A549 (cell line): ENCODE data around the gene ELF2. TPM values are rescaled to one million over a fixed set of nuclear protein-coding genes. Genes with fewer than 3 reads are reported as not detected.

Experiments
- ATAC-seq, 2 experiments: fragments of 200-7000 bp in 1 of 2; fragments of >200 bp in 1 of 2; cut with Nextera tagmentation in 1 of 2; cut with Tn5 transposase in 1 of 2; 3 replicates each; pipeline versions ENCODE4 v1.8.0 to v1.9.1; 2018 to 2020; ENCODE audit warnings: mild to moderate bottlenecking in 1 of 2, moderate library complexity in 1 of 2
- CTCF ChIA-PET: fragments of 300-600 bp; sonication (Branson Sonifier 250); formaldehyde crosslinking; extraction: SDS; loops from one replicate; lab custom pipeline; 2021; ENCODE audit warnings: antibody characterized with exemption, inconsistent platforms; lab: Yijun Ruan, JAX
- POLR2A ChIA-PET: fragments of 350-600 bp; formaldehyde crosslinking; extraction: SDS; loops from one replicate; lab custom pipeline; 2021; ENCODE audit warnings: antibody characterized with exemption, inconsistent platforms; lab: Yijun Ruan, JAX
- DNase-seq, 2 experiments: peaks; one replicate each; pipeline versions ENCODE4 v3.0.0 to v3.0.0-alpha.2; 2011 to 2016; ENCODE audit warnings: low read depth in 1 of 2, low spot score in 1 of 2
- FAIRE-seq: peaks from 2 replicates; lab custom pipeline; 2011; peaks lifted over from hg19 to GRCh38; lab: Jason Lieb, UNC
- H3K27ac ChIP-seq, 2 experiments: fragments of >200 bp; sonication (Bioruptor Twin); formaldehyde crosslinking; 3 replicates each; pipeline ENCODE4 v1.5.1; 2016 to 2017
- H3K4me1 ChIP-seq: fragments of >200 bp; sonication (Bioruptor Twin); formaldehyde crosslinking; 3 replicates; pipeline ENCODE4 v1.6.1; 2016
- H3K4me2 ChIP-seq: fragments of >200 bp; sonication (Bioruptor Twin); formaldehyde crosslinking; 3 replicates; pipeline ENCODE4 v1.6.1; 2016
- H3K4me3 ChIP-seq: fragments of >200 bp; sonication (Bioruptor Twin); formaldehyde crosslinking; 3 replicates; pipeline ENCODE4 v1.5.1; 2016
- H3K9me3 ChIP-seq: fragments of >200 bp; sonication (Bioruptor Twin); formaldehyde crosslinking; 3 replicates; pipeline ENCODE4 v1.6.1; 2016
- ATOH8 ChIP-seq: fragments of 250-450 bp; sonication (Bioruptor Pico); IDR thresholded peaks from 2 replicates; pipeline ENCODE4 v1.5.0; 2020; ENCODE audit warnings: low read depth, mild to moderate bottlenecking, moderate library complexity
- BHLHE40 ChIP-seq: IDR thresholded peaks from 2 replicates; pipeline ENCODE4 v1.6.1; 2012; ENCODE audit warnings: low read depth, low read length, inconsistent platforms
- CEBPB ChIP-seq, 2 experiments: fragments of >200 bp in 1 of 2; sonication (Bioruptor Twin) in 1 of 2; formaldehyde crosslinking in 1 of 2; IDR thresholded peaks; 2 replicates each; pipeline ENCODE4 v1.6.1; 2012 to 2016
- CHD2 ChIP-seq: fragments of 150-350 bp; IDR thresholded peaks from 2 replicates; pipeline ENCODE4 v1.6.1; 2014; ENCODE audit warnings: low read length; ENCODE audit not compliant: partially characterized antibody
- EHF ChIP-seq: fragments of 250-450 bp; sonication (Bioruptor Pico); IDR thresholded peaks from 2 replicates; pipeline ENCODE4 v1.5.0; 2020; ENCODE audit warnings: mild to moderate bottlenecking
- EHMT2 ChIP-seq: fragments of 200-600 bp; sonication (generic); IDR thresholded peaks from 2 replicates; pipeline ENCODE4 v1.6.1; 2016; ENCODE audit warnings: antibody characterized with exemption, low read depth, mild to moderate bottlenecking, moderate library complexity
- ELK1 ChIP-seq: fragments of 150-350 bp; IDR thresholded peaks from 2 replicates; pipeline ENCODE4 v1.6.1; 2014; ENCODE audit warnings: low read depth, mild to moderate bottlenecking, low read length
- EP300 ChIP-seq, 2 experiments: fragments of >200 bp; sonication (Bioruptor Twin); formaldehyde crosslinking; IDR thresholded peaks; 2 replicates in 1 of 2; 3 replicates in 1 of 2; pipeline ENCODE4 v1.6.1; 2016 to 2017
- ESRRA ChIP-seq: fragments of 150-350 bp; IDR thresholded peaks from 2 replicates; pipeline ENCODE4 v1.6.1; 2014; ENCODE audit warnings: mild to moderate bottlenecking, low read length, borderline replicate concordance
- FOSB ChIP-seq: fragments of 250-450 bp; sonication (Bioruptor Pico); IDR thresholded peaks from 2 replicates; pipeline ENCODE4 v1.5.0; 2020; ENCODE audit warnings: mild to moderate bottlenecking, moderate library complexity
- HDAC2 ChIP-seq: fragments of 200-600 bp; sonication (generic); IDR thresholded peaks from 2 replicates; pipeline ENCODE4 v1.6.1; 2016
- HMGXB4 ChIP-seq: fragments of 250-450 bp; sonication (Bioruptor Pico); IDR thresholded peaks from 2 replicates; pipeline ENCODE4 v1.5.0; 2021; ENCODE audit warnings: mild to moderate bottlenecking, moderate library complexity, borderline replicate concordance
- HOXA7 ChIP-seq: fragments of 250-450 bp; sonication (Bioruptor Pico); IDR thresholded peaks from 2 replicates; pipeline ENCODE4 v1.5.0; 2020; ENCODE audit warnings: mild to moderate bottlenecking, moderate library complexity
- HOXB13 ChIP-seq: fragments of 250-450 bp; sonication (Bioruptor Pico); IDR thresholded peaks from 2 replicates; pipeline ENCODE4 v1.5.0; 2020; ENCODE audit warnings: low read depth, mild to moderate bottlenecking, moderate library complexity
- JUN ChIP-seq, 2 experiments: fragments of >200 bp; sonication (Bioruptor Twin); formaldehyde crosslinking; IDR thresholded peaks; 2 replicates in 1 of 2; 3 replicates in 1 of 2; pipeline ENCODE4 v1.6.1; 2016 to 2017
- KDM5A ChIP-seq: fragments of 200-600 bp; sonication (generic); IDR thresholded peaks from 2 replicates; pipeline ENCODE4 v1.6.1; 2016; ENCODE audit warnings: antibody characterized with exemption, mild to moderate bottlenecking
- POLR2A ChIP-seq: IDR thresholded peaks from 2 replicates; pipeline ENCODE4 v1.6.1; 2012; ENCODE audit warnings: mild to moderate bottlenecking, low read length
- RAD21 ChIP-seq, 2 experiments: fragments of >200 bp in 1 of 2; sonication (Bioruptor Twin) in 1 of 2; formaldehyde crosslinking in 1 of 2; IDR thresholded peaks in 1 of 2; conservative IDR thresholded peaks in 1 of 2; 2 replicates in 1 of 2; 3 replicates in 1 of 2; pipeline ENCODE4 v1.6.1; 2012 to 2018; ENCODE audit warnings: inconsistent platforms in 1 of 2
- RCOR1 ChIP-seq: fragments of 150-350 bp; IDR thresholded peaks from 2 replicates; pipeline ENCODE4 v1.6.1; 2014; ENCODE audit warnings: antibody characterized with exemption, low read length, low read depth
- RFX5 ChIP-seq: fragments of 450-650 bp; IDR thresholded peaks from 2 replicates; pipeline ENCODE4 v1.7.1; 2014; ENCODE audit warnings: antibody characterized with exemption, mild to moderate bottlenecking, moderate library complexity
- SMC3 ChIP-seq: fragments of >200 bp; sonication (Bioruptor Twin); formaldehyde crosslinking; IDR thresholded peaks from 3 replicates; pipeline ENCODE4 v1.6.1; 2018; ENCODE audit warnings: inconsistent platforms
- SREBF2 ChIP-seq: fragments of 450-650 bp; IDR thresholded peaks from 2 replicates; pipeline ENCODE4 v1.6.1; 2014; ENCODE audit warnings: mild to moderate bottlenecking, moderate library complexity
- TP53 ChIP-seq: fragments of 250-450 bp; sonication (Bioruptor Pico); IDR thresholded peaks from 2 replicates; pipeline ENCODE4 v1.5.0; 2021; ENCODE audit warnings: mild to moderate bottlenecking, moderate library complexity
- ZSCAN20 ChIP-seq: fragments of 250-450 bp; sonication (Bioruptor Pico); IDR thresholded peaks from 2 replicates; pipeline ENCODE4 v1.8.0; 2022; ENCODE audit warnings: mild to moderate bottlenecking, moderate library complexity
- WGBS: methylation state at CpG from one replicate; pipeline ENCODE4 v1.1.6; 2017; ENCODE audit errors: missing lambda C conversion rate; 5-methylcytosine and 5-hydroxymethylcytosine counted together
- polyA plus RNA-seq, 4 experiments: library from polyadenylated mRNA; depleted of rRNA in 3 of 4; stranded (reverse); fragments of >200 nt; fragmentation: RNase III in 1 of 4; extraction: RNeasy Plus Mini Kit Qiagen cat#74134 plus additional on column Dnase treatment in 1 of 4; gene quantifications; 2 replicates in 3 of 4; 3 replicates in 1 of 4; pipeline ENCODE4 v1.2.3, GENCODE V29; 2011 to 2017
- TF ChIP-seq, protein P1 (sequence below): IDR thresholded peaks from 2 replicates; pipeline ENCODE4 v1.6.1; 2012; ENCODE audit warnings: low read depth, borderline replicate concordance

Gene ELF2
- polyA plus RNA-seq, 2 of the 4 experiments (the other 2 are of a cell fraction) = 12.7 to 24.3 TPM

DNA sequence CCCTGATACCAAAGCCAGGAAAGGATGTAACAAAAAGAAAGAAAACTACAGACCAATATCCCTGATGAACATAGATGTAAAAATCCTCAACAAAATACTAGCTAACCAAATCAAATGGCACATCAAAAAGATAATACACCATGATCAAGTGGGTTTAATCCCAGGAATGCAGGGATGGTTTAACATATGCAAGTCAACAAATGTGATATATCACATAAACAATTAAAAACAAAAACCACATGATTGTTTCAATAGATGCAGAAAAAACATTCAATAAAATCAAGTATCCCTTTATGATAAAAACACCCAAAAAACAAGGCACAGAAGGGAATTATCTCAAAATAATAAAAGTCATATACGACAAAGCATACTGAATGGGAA lies 31.5 kb downstream of the ELF2 start:
- Histone ChIP-seq H3K4me2 (no peak overlapping the region), H3K27ac (no peak overlapping the region), H3K4me1 (no peaks in the 10 kb centered on the region), H3K4me3 (no peak overlapping the region), H3K9me3 (no peaks in the 10 kb centered on the region)
- ATAC-seq (no peak), FAIRE-seq (no peak), DNase-seq (no peak)
- WGBS = 81% methylated on average over 1 of the region's 1 CpG
- no peak for TF ChIP-seq CEBPB (IDR thresholded peaks at IDR 0.05)
- no peak for TF ChIP-seq KDM5A
- TF ChIP-seq JUN (IDR thresholded peaks at IDR 0.05) = no peak
- TF ChIP-seq HOXB13 = no peak
- no peak for TF ChIP-seq RFX5
- no peak for TF ChIP-seq HMGXB4 (CRISPR knock-in tag)
- no peak for TF ChIP-seq ELK1
- no peak for TF ChIP-seq SREBF2
- no peak for TF ChIP-seq ZSCAN20
- TF ChIP-seq EHF (CRISPR knock-in tag) = no peak
- TF ChIP-seq POLR2A = no peak
- no peak for TF ChIP-seq FOSB (CRISPR knock-in tag)
- no peak for TF ChIP-seq ESRRA
- TF ChIP-seq ATOH8 (CRISPR knock-in tag) = no peak
- no peak for TF ChIP-seq TP53
- TF ChIP-seq, protein P1, sequence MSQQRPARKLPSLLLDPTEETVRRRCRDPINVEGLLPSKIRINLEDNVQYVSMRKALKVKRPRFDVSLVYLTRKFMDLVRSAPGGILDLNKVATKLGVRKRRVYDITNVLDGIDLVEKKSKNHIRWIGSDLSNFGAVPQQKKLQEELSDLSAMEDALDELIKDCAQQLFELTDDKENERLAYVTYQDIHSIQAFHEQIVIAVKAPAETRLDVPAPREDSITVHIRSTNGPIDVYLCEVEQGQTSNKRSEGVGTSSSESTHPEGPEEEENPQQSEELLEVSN = no peak
- TF ChIP-seq CHD2 = no peak
- no peak for TF ChIP-seq HOXA7 (CRISPR knock-in tag)
- no peak for TF ChIP-seq HDAC2
- TF ChIP-seq EP300 (IDR thresholded peaks at IDR 0.05) = no peak
- ChIA-PET CTCF (interaction anchor here (0.7 kb wide), 1 partner anchor 22 kb away, joined by 3 read pairs; no protein-coding TSS in a partner anchor), POLR2A (no interaction called here)

DNA sequence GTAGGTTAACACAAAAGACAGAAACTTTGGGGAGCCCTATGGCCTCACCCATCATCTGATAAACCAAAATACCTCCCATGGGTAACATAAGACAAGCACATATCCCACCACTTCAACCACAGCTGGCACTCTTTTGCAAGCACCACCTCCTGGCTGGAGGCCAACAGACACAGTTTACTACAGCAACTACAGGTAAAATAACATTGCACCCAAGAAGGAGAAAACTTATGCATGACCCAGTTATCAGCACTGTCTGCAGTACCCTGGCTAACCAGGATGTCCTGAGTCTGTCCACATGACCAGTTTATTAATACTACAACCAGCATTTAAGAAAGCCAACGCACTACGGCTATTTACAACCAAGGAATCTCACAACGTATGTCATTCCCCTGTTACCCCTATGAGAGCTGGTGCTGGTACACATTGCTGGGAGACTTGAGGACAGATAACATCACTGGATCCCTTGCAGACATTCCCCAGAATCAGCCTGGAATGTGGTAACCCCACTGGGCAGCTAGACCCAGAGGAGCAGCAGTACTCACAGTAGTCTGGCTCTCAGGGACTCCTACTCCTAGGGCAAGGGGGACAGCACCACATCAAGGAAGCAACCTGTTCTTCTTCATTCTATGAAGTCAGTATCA lies 32.0 kb downstream of the ELF2 start:
- 97% methylated on average over 3 of the region's 3 CpGs for WGBS
- no peaks in the 10 kb centered on the region for H3K9me3 ChIP-seq
- no peak overlapping the region for H3K27ac ChIP-seq
- FAIRE-seq (no peak), ATAC-seq (no peak)
- TF ChIP-seq EP300 (IDR thresholded peaks at IDR 0.05) (no peak), RAD21 (conservative IDR thresholded peaks at IDR 0.05 in 1 of 2, IDR thresholded peaks at IDR 0.05 in 1 of 2) (no peak), SMC3 (no peak), EHMT2 (no peak), RCOR1 (no peak), BHLHE40 (no peak)
- TF ChIP-seq, all 56 proteins: peak for 0
- Histone ChIP-seq H3K4me1 (no peaks in the 10 kb centered on the region), H3K4me2 (no peak overlapping the region), H3K4me3 (no peak overlapping the region)
- ChIA-PET CTCF (interaction anchor here (0.6 to 0.7 kb wide), 3 partner anchors 23 to 439 kb away, joined by 3 to 4 read pairs (median 3); no protein-coding TSS in a partner anchor), POLR2A (no interaction called here)
- no peak for DNase-seq
